Osteoblast (primary cell): ENCODE measurements around the gene CRB2. TPM values are rescaled to one million over a fixed set of nuclear protein-coding genes. Genes with fewer than 3 reads are reported as not detected.

ENCODE experiments used
- DNase-seq: peaks from one replicate; pipeline ENCODE4 v3.0.0; 2011; ENCODE audit warnings: low spot score, mixed read lengths; ENCODE audit not compliant: insufficient read length; ENCODE audit errors: missing footprints
- H2AFZ ChIP-seq: 2 replicates; pipeline ENCODE4 v1.6.0; 2011; ENCODE audit warnings: mild to moderate bottlenecking, low read length
- H3K27ac ChIP-seq: 2 replicates; pipeline ENCODE4 v1.5.1; 2011; ENCODE audit warnings: mild to moderate bottlenecking, low read depth, low read length, moderate library complexity
- H3K27me3 ChIP-seq: 2 replicates; pipeline ENCODE4 v1.6.0; 2012; ENCODE audit warnings: mild to moderate bottlenecking, control low read depth, inconsistent platforms, low read length, moderate library complexity; ENCODE audit not compliant: insufficient read depth
- H3K36me3 ChIP-seq: 2 replicates; pipeline ENCODE4 v1.5.1; 2011; ENCODE audit warnings: mild to moderate bottlenecking, low read length, control low read depth, moderate library complexity; ENCODE audit not compliant: insufficient read depth
- H3K4me1 ChIP-seq: 2 replicates; pipeline ENCODE4 v1.5.1; 2011; ENCODE audit warnings: mild to moderate bottlenecking, low read length, control low read depth, moderate library complexity; ENCODE audit not compliant: insufficient read depth
- H3K4me2 ChIP-seq: 2 replicates; pipeline ENCODE4 v1.6.0; 2011; ENCODE audit warnings: mild to moderate bottlenecking, low read length; ENCODE audit not compliant: insufficient read depth
- H3K4me3 ChIP-seq: fragments of 200-600 bp; sonication (generic); 3 replicates; pipeline ENCODE4 v1.5.1; 2012; ENCODE audit warnings: mild to moderate bottlenecking, low read length, inconsistent platforms; ENCODE audit not compliant: insufficient read depth
- H3K79me2 ChIP-seq: 2 replicates; pipeline ENCODE4 v1.6.0; 2012; ENCODE audit warnings: mild to moderate bottlenecking, low read length, control low read depth, inconsistent platforms; ENCODE audit not compliant: insufficient read depth
- H3K9me3 ChIP-seq: 2 replicates; pipeline ENCODE4 v1.5.1; 2011; ENCODE audit warnings: low read depth, low read length, control low read depth
- H4K20me1 ChIP-seq: 2 replicates; pipeline ENCODE4 v1.6.0; 2012; ENCODE audit warnings: mild to moderate bottlenecking, low read length, control low read depth; ENCODE audit not compliant: insufficient read depth
- CTCF ChIP-seq: IDR thresholded peaks from 2 replicates; pipeline ENCODE4 v1.5.1; 2011; ENCODE audit warnings: mild to moderate bottlenecking, low read depth, low read length, moderate library complexity; ENCODE audit errors: extremely low read depth
- total RNA-seq: library from RNA; depleted of rRNA; stranded (reverse); fragments of >200 nt; gene quantifications from 2 replicates; pipeline ENCODE4 v1.2.3, GENCODE V29; 2012

Gene CRB2
- total RNA-seq, 1 donor: not detected

GRCh38 chr9:123353041-123353440 is 3.0 kb upstream of the CRB2 start:
- H3K27ac ChIP-seq: no peak overlapping the region
- H2AFZ ChIP-seq: no peak overlapping the region
- H3K36me3 ChIP-seq: no peaks in the 10 kb centered on the region
- H3K4me3 ChIP-seq: no peak overlapping the region
- TF ChIP-seq CTCF: no peak
- DNase-seq: peak; percentile 17
- H3K9me3 ChIP-seq: no peaks in the 10 kb centered on the region
- H3K27me3 ChIP-seq: peaks cover 20% of the 10 kb centered on the region
- H3K79me2 ChIP-seq: no peaks in the 10 kb centered on the region
- H3K4me2 ChIP-seq: no peak overlapping the region
- H3K4me1 ChIP-seq: no peaks in the 10 kb centered on the region
- H4K20me1 ChIP-seq: no peaks in the 10 kb centered on the region

GRCh38 chr9:123353984-123354591 is 1.9 kb upstream of the CRB2 start:
- DNase-seq: peak; percentile 97
- H3K27ac ChIP-seq: no peak overlapping the region
- no peak overlapping the region for H3K4me3 ChIP-seq
- no peaks in the 10 kb centered on the region for H3K36me3 ChIP-seq
- no peaks in the 10 kb centered on the region for H3K4me1 ChIP-seq
- no peak overlapping the region for H2AFZ ChIP-seq
- H3K79me2 ChIP-seq: no peaks in the 10 kb centered on the region
- H3K9me3 ChIP-seq: no peaks in the 10 kb centered on the region
- no peaks in the 10 kb centered on the region for H4K20me1 ChIP-seq
- peaks cover 12% of the 10 kb centered on the region for H3K27me3 ChIP-seq
- H3K4me2 ChIP-seq: no peak overlapping the region
- peak; percentile 72 for TF ChIP-seq CTCF

GRCh38 chr9:123354806-123355508 is 1.0 kb upstream of the CRB2 start:
- no peak overlapping the region for H3K4me2 ChIP-seq
- no peaks in the 10 kb centered on the region for H3K36me3 ChIP-seq
- peak; percentile 51 for DNase-seq
- no peaks in the 10 kb centered on the region for H3K4me1 ChIP-seq
- H4K20me1 ChIP-seq: no peaks in the 10 kb centered on the region
- H3K4me3 ChIP-seq: no peak overlapping the region
- peaks cover 12% of the 10 kb centered on the region for H3K27me3 ChIP-seq
- H3K79me2 ChIP-seq: no peaks in the 10 kb centered on the region
- no peak for TF ChIP-seq CTCF
- no peak overlapping the region for H2AFZ ChIP-seq
- H3K9me3 ChIP-seq: no peaks in the 10 kb centered on the region
- no peak overlapping the region for H3K27ac ChIP-seq
